Measurements from ENCODE around the gene TMEM245. TPM values are rescaled to one million over a fixed set of nuclear protein-coding genes. Genes with fewer than 3 reads are reported as not detected.

Gene TMEM245
- total and polyA plus RNA-seq, 2 donors (not counting 1 experiment from before 2014, with no cell fraction given): 6.3 to 34.3 TPM

GRCh38 chr9:109158651-109159050 lies 38.9 kb upstream of the TMEM245 start:
- ChIA-PET POLR2A (no interaction called here), CTCF (no interaction called here)
- no peaks in the 10 kb centered on the region for H3K27me3 ChIP-seq (replicated peaks in 1 of 4; ENCODE audit: control extremely low read depth in 1 of 4, control insufficient read depth in 3 of 4, insufficient read depth in 4 of 4, low read length in 3 of 4)
- no peak overlapping the region for H3K4me3 Mint-ChIP-seq
- H3K36me3 ChIP-seq (replicated peaks in 1 of 2; ENCODE audit: control extremely low read depth in 1 of 2, control insufficient read depth in 1 of 2, extremely low read depth in 1 of 2, insufficient read depth in 2 of 2, low read length in 1 of 2): no peaks in the 10 kb centered on the region
- DNase-seq (no peak), ATAC-seq (ENCODE audit: low read depth) (no peak)
- intact Hi-C loops (cut with micrococcal nuclease): no loop called here
- H3K79me2 ChIP-seq (ENCODE audit: control insufficient read depth, insufficient read depth, low read length): no peaks in the 10 kb centered on the region
- no peaks in the 10 kb centered on the region for H3K4me1 Mint-ChIP-seq
- H3K4me2 ChIP-seq (replicated peaks; ENCODE audit: low read depth, low read length, poor library complexity, severe bottlenecking): no peak overlapping the region
- no peaks in the 10 kb centered on the region for H3K4me1 ChIP-seq (ENCODE audit: control insufficient read depth in 2 of 2, insufficient read depth in 2 of 2, low read length in 2 of 2)
- TF ChIP-seq EZH2 (IDR thresholded peaks at IDR 0.05; ENCODE audit: borderline replicate concordance, insufficient read depth, low read depth, low read length, poor library complexity, severe bottlenecking): no peak
- TF ChIP-seq, protein P1, sequence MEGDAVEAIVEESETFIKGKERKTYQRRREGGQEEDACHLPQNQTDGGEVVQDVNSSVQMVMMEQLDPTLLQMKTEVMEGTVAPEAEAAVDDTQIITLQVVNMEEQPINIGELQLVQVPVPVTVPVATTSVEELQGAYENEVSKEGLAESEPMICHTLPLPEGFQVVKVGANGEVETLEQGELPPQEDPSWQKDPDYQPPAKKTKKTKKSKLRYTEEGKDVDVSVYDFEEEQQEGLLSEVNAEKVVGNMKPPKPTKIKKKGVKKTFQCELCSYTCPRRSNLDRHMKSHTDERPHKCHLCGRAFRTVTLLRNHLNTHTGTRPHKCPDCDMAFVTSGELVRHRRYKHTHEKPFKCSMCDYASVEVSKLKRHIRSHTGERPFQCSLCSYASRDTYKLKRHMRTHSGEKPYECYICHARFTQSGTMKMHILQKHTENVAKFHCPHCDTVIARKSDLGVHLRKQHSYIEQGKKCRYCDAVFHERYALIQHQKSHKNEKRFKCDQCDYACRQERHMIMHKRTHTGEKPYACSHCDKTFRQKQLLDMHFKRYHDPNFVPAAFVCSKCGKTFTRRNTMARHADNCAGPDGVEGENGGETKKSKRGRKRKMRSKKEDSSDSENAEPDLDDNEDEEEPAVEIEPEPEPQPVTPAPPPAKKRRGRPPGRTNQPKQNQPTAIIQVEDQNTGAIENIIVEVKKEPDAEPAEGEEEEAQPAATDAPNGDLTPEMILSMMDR (IDR thresholded peaks at IDR 0.05): no peak
- peaks cover 29% of the 10 kb centered on the region for H3K27me3 Mint-ChIP-seq
- H3K4me3 ChIP-seq (ENCODE audit: control extremely low read depth in 1 of 5, extremely low read depth in 1 of 5, insufficient read depth in 1 of 5, low read depth in 2 of 5, low read length in 4 of 5): no peak overlapping the region
- H2AFZ ChIP-seq (ENCODE audit: insufficient read depth, low read depth, low read length, poor library complexity, severe bottlenecking): no peak overlapping the region
- H3K27ac Mint-ChIP-seq: no peak overlapping the region
- H3K9me3 Mint-ChIP-seq (ENCODE audit: insufficient read depth): peaks cover 4% of the 10 kb centered on the region
- H3K9me3 ChIP-seq (ENCODE audit: control extremely low read depth in 1 of 3, control insufficient read depth in 2 of 3, insufficient read depth in 1 of 3, low read length in 2 of 3): peaks cover 0 to 9% (median 0%) of the 10 kb centered on the region in 3 donors
- no peak overlapping the region for H3K9ac ChIP-seq (ENCODE audit: low read length)
- no peaks in the 10 kb centered on the region for H4K20me1 ChIP-seq (ENCODE audit: control insufficient read depth, insufficient read depth, low read length, poor library complexity, severe bottlenecking)
- no peak overlapping the region for H3K27ac ChIP-seq (ENCODE audit: low read length in 2 of 2)

DNA sequence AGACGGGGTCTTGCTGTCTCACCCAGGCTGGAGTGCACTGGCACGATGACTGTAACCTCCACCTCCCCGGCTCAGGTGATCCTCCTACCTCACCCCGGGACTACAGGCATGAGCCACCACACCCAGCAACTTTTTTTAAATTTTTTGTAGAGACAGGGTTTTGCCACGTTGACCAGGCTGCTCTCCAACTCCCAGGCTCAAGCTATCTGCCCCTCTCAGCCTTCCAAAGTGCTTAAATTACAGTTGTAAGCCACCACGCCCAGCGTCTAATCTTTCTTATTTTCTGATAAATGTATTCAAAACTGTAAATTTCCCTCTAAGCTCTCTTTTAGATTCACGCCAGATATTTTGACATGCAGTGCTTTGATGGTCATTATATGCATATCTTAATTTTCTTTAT lies 37.0 kb upstream of the TMEM245 start:
- no peaks in the 10 kb centered on the region for H3K4me1 ChIP-seq (ENCODE audit: control insufficient read depth in 2 of 2, insufficient read depth in 2 of 2, low read length in 2 of 2)
- H3K27me3 ChIP-seq (replicated peaks in 1 of 4; ENCODE audit: control extremely low read depth in 1 of 4, control insufficient read depth in 3 of 4, insufficient read depth in 4 of 4, low read length in 3 of 4): no peaks in the 10 kb centered on the region
- TF ChIP-seq, protein P1 (IDR thresholded peaks at IDR 0.05): no peak
- TF ChIP-seq EZH2 (IDR thresholded peaks at IDR 0.05; ENCODE audit: borderline replicate concordance, insufficient read depth, low read depth, low read length, poor library complexity, severe bottlenecking): no peak
- DNase-seq (no peak), ATAC-seq (ENCODE audit: low read depth) (no peak)
- H3K4me2 ChIP-seq (replicated peaks; ENCODE audit: low read depth, low read length, poor library complexity, severe bottlenecking): no peak overlapping the region
- H3K4me3 ChIP-seq (ENCODE audit: control extremely low read depth in 1 of 5, extremely low read depth in 1 of 5, insufficient read depth in 1 of 5, low read depth in 2 of 5, low read length in 4 of 5): no peak overlapping the region
- H3K36me3 ChIP-seq (replicated peaks in 1 of 2; ENCODE audit: control extremely low read depth in 1 of 2, control insufficient read depth in 1 of 2, extremely low read depth in 1 of 2, insufficient read depth in 2 of 2, low read length in 1 of 2): no peaks in the 10 kb centered on the region
- intact Hi-C loops (cut with micrococcal nuclease): no loop called here
- H2AFZ ChIP-seq (ENCODE audit: insufficient read depth, low read depth, low read length, poor library complexity, severe bottlenecking): no peak overlapping the region
- POLR2A ChIA-PET: no interaction called here
- H3K4me3 Mint-ChIP-seq: no peak overlapping the region
- peaks cover 12% of the 10 kb centered on the region for H3K9me3 Mint-ChIP-seq (ENCODE audit: insufficient read depth)
- H3K9me3 ChIP-seq (ENCODE audit: control extremely low read depth in 1 of 3, control insufficient read depth in 2 of 3, insufficient read depth in 1 of 3, low read length in 2 of 3): peaks cover 0 to 16% (median 9%) of the 10 kb centered on the region in 3 donors
- H4K20me1 ChIP-seq (ENCODE audit: control insufficient read depth, insufficient read depth, low read length, poor library complexity, severe bottlenecking): no peaks in the 10 kb centered on the region
- CTCF ChIA-PET: no interaction called here
- H3K79me2 ChIP-seq (ENCODE audit: control insufficient read depth, insufficient read depth, low read length): no peaks in the 10 kb centered on the region
- peaks cover 26% of the 10 kb centered on the region for H3K27me3 Mint-ChIP-seq
- 88% methylated on average over 4 of the region's 8 CpGs for WGBS (ENCODE audit: insufficient coverage)
- no peaks in the 10 kb centered on the region for H3K4me1 Mint-ChIP-seq
- no peak overlapping the region for H3K9ac ChIP-seq (ENCODE audit: low read length)
- no peak overlapping the region for H3K27ac ChIP-seq (ENCODE audit: low read length in 2 of 2)
- H3K27ac Mint-ChIP-seq: no peak overlapping the region
